K562 (cell line): Measurements from ENCODE around the gene PRODH2. TPM values are rescaled to one million over a fixed set of nuclear protein-coding genes. Genes with fewer than 3 reads are reported as not detected.

Experiments used
- CHCHD3 ChIP-seq: fragments of 250-450 bp; sonication (Bioruptor Pico); IDR thresholded peaks from 2 replicates; pipeline ENCODE4 v2.1.2; 2022; ENCODE audit warnings: mild to moderate bottlenecking
- FOXP4 ChIP-seq: sonication (generic); formaldehyde crosslinking; IDR thresholded peaks from 2 replicates; pipeline ENCODE4 v1.8.0; 2022; ENCODE audit warnings: mild to moderate bottlenecking, missing genetic modification reagents, borderline replicate concordance
- GTF2F1 ChIP-seq: IDR thresholded peaks from 2 replicates; pipeline ENCODE4 v1.6.1; 2011; ENCODE audit warnings: low read depth, low read length, improper control_type of control experiment
- HDAC1 ChIP-seq, 2 experiments: fragments of 450-650 bp; IDR thresholded peaks; 2 replicates each; pipeline ENCODE4 v1.6.1; 2016 to 2017; ENCODE audit warnings: inconsistent platforms in 1 of 2, mild to moderate bottlenecking in 1 of 2, moderate library complexity in 1 of 2
- MNT ChIP-seq, 2 experiments: fragments of 450-650 bp; conservative IDR thresholded peaks; 2 replicates each; pipeline ENCODE4 v1.6.1; 2017; ENCODE audit warnings: mild to moderate bottlenecking in 2 of 2, moderate library complexity in 2 of 2
- MYNN ChIP-seq, 2 experiments: sonication (generic); formaldehyde crosslinking in 1 of 2; IDR thresholded peaks; 2 replicates each; pipeline versions ENCODE4 v1.5.0 to v1.6.1; 2016 to 2020; ENCODE audit warnings: antibody characterized with exemption in 1 of 2, missing genetic modification reagents in 1 of 2
- NCOA6 ChIP-seq: fragments of 450-650 bp; IDR thresholded peaks from 2 replicates; pipeline ENCODE4 v1.6.1; 2017; ENCODE audit warnings: mild to moderate bottlenecking
- SAP30 ChIP-seq: fragments of 200-600 bp; sonication (generic); IDR thresholded peaks from 2 replicates; pipeline ENCODE4 v1.6.1; 2012; ENCODE audit warnings: borderline replicate concordance, low read depth, mild to moderate bottlenecking, moderate library complexity, low read length, control low read depth, inconsistent platforms; ENCODE audit not compliant: insufficient read depth, poor library complexity, severe bottlenecking
- SRSF1 ChIP-seq: fragments of 200-400 bp; formaldehyde crosslinking; IDR thresholded peaks from 2 replicates; pipeline ENCODE4 v1.6.1; 2017; ENCODE audit warnings: mild to moderate bottlenecking, low read depth, low read length, moderate library complexity
- TAF1 ChIP-seq: IDR thresholded peaks from 2 replicates; pipeline ENCODE4 v1.6.1; 2011; ENCODE audit warnings: mild to moderate bottlenecking, low read length, moderate library complexity; ENCODE audit not compliant: insufficient read depth, control insufficient read depth, severe bottlenecking; ENCODE audit errors: extremely low read depth
- TOE1 ChIP-seq, 2 experiments: fragments of 450-650 bp in 1 of 2; sonication (generic) in 1 of 2; formaldehyde crosslinking in 1 of 2; IDR thresholded peaks; 2 replicates each; pipeline versions ENCODE4 v1.7.1 to v1.8.0; 2016 to 2022; ENCODE audit warnings: borderline replicate concordance in 2 of 2, mild to moderate bottlenecking in 2 of 2, antibody characterized with exemption in 1 of 2, inconsistent platforms in 1 of 2, low read depth in 1 of 2, missing genetic modification reagents in 1 of 2, moderate library complexity in 1 of 2
- ZMIZ1 ChIP-seq, 2 experiments: fragments of 150-350 bp in 1 of 2; IDR thresholded peaks; 2 replicates each; pipeline ENCODE4 v1.6.1; 2012 to 2016; ENCODE audit warnings: low read depth in 2 of 2, low read length in 2 of 2, mild to moderate bottlenecking in 1 of 2, moderate library complexity in 1 of 2
- ZNF121 ChIP-seq: sonication (generic); formaldehyde crosslinking; conservative IDR thresholded peaks from 2 replicates; pipeline ENCODE4 v1.8.0; 2022; ENCODE audit warnings: missing genetic modification reagents
- ZNF143 ChIP-seq: sonication (generic); formaldehyde crosslinking; IDR thresholded peaks from 2 replicates; pipeline ENCODE4 v1.9.0; 2022; ENCODE audit warnings: mild to moderate bottlenecking, missing genetic modification reagents
- ZNF507 ChIP-seq: conservative IDR thresholded peaks from 2 replicates; pipeline ENCODE4 v1.6.1; 2017; ENCODE audit warnings: missing genetic modification characterization, missing compliant biosample characterization
- polyA plus RNA-seq, 8 experiments: library from polyadenylated mRNA; depleted of rRNA in 4 of 8; stranded (reverse) in 5 of 8; unstranded in 3 of 8; fragments of >200 nt; fragmentation: Nextera tagmentation in 2 of 8; fragmentation: Illumina TruSeq in 1 of 8; extraction: Ambion mirVana in 2 of 8; extraction: Trizol in 1 of 8; gene quantifications; 2 replicates each; pipeline versions ENCODE4 v1.2.1 to v1.2.3, GENCODE V29; 2011 to 2014; ENCODE audit warnings: inconsistent platforms in 1 of 8, missing spikeins in 1 of 8
- total RNA-seq, 7 experiments: library from RNA; depleted of rRNA in 6 of 7; stranded (reverse); fragments of >200 nt in 6 of 7; fragmentation: Illumina TruSeq in 2 of 7; extraction: Trizol in 2 of 7; gene quantifications; 2 replicates each; pipeline versions ENCODE4 v1.2.1 to v1.2.3, GENCODE V29; 2011 to 2021; ENCODE audit warnings: low replicate concordance in 1 of 7
- TF ChIP-seq, protein P1 (sequence below), 2 experiments: fragments of 200-800 bp in 1 of 2; sonication (Bioruptor generic) in 1 of 2; sonication (generic) in 1 of 2; formaldehyde crosslinking in 1 of 2; IDR thresholded peaks in 1 of 2; conservative IDR thresholded peaks in 1 of 2; 2 replicates each; pipeline versions ENCODE4 v1.5.0 to v1.6.1; 2016 to 2020; ENCODE audit warnings: missing compliant biosample characterization in 1 of 2, missing genetic modification characterization in 1 of 2, missing genetic modification reagents in 1 of 2

The PRODH2 gene
- total and polyA plus RNA-seq, 9 of the 15 experiments (the other 6 are each of a cell fraction or from before 2014, with no cell fraction given) = not detected

GRCh38 chr19:35828692-35829301 lies 16.2 kb upstream of the PRODH2 start (continued):
- TF ChIP-seq, protein P1, sequence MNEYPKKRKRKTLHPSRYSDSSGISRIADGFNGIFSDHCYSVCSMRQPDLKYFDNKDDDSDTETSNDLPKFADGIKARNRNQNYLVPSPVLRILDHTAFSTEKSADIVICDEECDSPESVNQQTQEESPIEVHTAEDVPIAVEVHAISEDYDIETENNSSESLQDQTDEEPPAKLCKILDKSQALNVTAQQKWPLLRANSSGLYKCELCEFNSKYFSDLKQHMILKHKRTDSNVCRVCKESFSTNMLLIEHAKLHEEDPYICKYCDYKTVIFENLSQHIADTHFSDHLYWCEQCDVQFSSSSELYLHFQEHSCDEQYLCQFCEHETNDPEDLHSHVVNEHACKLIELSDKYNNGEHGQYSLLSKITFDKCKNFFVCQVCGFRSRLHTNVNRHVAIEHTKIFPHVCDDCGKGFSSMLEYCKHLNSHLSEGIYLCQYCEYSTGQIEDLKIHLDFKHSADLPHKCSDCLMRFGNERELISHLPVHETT (CRISPR knock-in tag; conservative IDR thresholded peaks at IDR 0.05 in 1 of 2, IDR thresholded peaks at IDR 0.05 in 1 of 2) = no peak
- 0 out of 2 replicates have a peak, but pooled peaks have one; percentile 26 for TF ChIP-seq ZNF143 (CRISPR knock-in tag)
- TF ChIP-seq FOXP4 = peak; percentile 89; the same call in 1 of the 2 replicates
- TF ChIP-seq SRSF1 = no peak
- TF ChIP-seq CHCHD3 (CRISPR knock-in tag) = no peak
- no peak for TF ChIP-seq SAP30
- TF ChIP-seq HDAC1 (IDR thresholded peaks at IDR 0.05) = peak in 1 of 2 experiments; percentile 81; a peak in 2 of 4 replicates
- TF ChIP-seq ZMIZ1 (IDR thresholded peaks at IDR 0.05; ENCODE audit: low read depth in 2 of 2, low read length in 2 of 2) = no peak
- TF ChIP-seq ZNF507 (tag) = no peak
- no peak for TF ChIP-seq TOE1 (IDR thresholded peaks at IDR 0.05; ENCODE audit: borderline replicate concordance)
- no peak for TF ChIP-seq TOE1 (CRISPR knock-in tag; IDR thresholded peaks at IDR 0.05; ENCODE audit: borderline replicate concordance, low read depth)
- TF ChIP-seq MYNN (IDR thresholded peaks at IDR 0.05) = no peak
- no peak for TF ChIP-seq MYNN (CRISPR knock-in tag; IDR thresholded peaks at IDR 0.05)
- no peak for TF ChIP-seq NCOA6
- TF ChIP-seq TAF1 = no peak
- peak; percentile 83 to 91 for TF ChIP-seq MNT (conservative IDR thresholded peaks at IDR 0.05)
- no peak for TF ChIP-seq ZNF121 (CRISPR knock-in tag)
- no peak for TF ChIP-seq GTF2F1
